Ammon's horn (tissue), 1 donor: ENCODE data around the gene FUT6.
"Not testable (repeated sequence)": the region's sequence is repeated elsewhere in the genome, so short reads cannot be mapped to it uniquely, and the experiment has no call there.

Source experiments
- DNase-seq: peaks from one replicate; pipeline ENCODE4 v3.0.0-alpha.2; 2016; ENCODE audit warnings: low spot score

FUT6 gene, protein sequence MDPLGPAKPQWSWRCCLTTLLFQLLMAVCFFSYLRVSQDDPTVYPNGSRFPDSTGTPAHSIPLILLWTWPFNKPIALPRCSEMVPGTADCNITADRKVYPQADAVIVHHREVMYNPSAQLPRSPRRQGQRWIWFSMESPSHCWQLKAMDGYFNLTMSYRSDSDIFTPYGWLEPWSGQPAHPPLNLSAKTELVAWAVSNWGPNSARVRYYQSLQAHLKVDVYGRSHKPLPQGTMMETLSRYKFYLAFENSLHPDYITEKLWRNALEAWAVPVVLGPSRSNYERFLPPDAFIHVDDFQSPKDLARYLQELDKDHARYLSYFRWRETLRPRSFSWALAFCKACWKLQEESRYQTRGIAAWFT

DNA sequence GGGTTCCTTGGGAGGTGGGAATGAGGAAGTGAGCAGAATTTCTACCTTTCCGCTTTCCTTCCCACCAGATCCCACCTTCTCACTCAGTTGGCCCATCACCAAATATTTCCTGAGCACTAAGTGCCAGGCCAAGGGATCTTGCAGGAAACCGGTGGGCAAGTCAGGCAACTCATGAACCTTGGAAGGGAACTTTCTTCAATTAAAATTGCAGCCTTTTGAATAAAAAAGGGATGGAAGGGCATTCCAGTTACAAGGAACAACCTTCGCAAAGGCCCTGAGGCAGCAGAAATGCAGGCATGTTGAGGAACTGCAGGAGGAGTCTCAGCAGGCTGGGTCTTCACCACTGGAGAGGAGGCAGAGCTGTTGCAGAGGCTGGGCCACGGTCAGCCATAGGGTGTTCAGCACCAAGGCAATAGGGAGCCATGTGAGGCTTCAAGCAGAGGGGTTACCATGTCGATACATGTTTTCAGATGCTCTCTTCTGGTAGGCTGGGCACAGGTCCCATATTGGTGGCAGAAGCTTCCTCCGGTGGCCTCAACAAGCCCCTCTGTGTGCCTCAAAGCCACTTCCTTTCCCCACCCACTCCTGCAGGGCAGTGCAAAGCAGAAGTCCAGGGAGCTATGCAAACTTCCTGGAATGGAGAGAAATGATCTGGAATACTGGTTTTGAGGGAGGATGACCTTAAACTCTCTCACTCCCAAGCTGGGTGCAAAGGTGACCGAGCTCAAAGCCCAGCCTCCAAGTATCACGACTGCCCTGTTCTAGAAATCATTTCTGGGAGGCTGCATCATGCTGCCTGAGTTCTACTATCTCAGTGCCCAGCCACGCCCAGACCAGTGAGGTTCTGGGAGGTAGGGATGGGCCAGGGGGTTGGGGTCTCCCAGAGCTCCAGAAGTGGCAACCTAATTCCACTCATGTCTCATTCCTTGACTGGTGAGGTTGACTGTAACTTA is at the start of gene FUT6:
TSS of gene FUT6 (minus strand) at position 638 of the 953 bp plus-strand sequence. CDS start 7,135 bp downstream, outside the sequence.
- no peak for DNase-seq

DNA sequence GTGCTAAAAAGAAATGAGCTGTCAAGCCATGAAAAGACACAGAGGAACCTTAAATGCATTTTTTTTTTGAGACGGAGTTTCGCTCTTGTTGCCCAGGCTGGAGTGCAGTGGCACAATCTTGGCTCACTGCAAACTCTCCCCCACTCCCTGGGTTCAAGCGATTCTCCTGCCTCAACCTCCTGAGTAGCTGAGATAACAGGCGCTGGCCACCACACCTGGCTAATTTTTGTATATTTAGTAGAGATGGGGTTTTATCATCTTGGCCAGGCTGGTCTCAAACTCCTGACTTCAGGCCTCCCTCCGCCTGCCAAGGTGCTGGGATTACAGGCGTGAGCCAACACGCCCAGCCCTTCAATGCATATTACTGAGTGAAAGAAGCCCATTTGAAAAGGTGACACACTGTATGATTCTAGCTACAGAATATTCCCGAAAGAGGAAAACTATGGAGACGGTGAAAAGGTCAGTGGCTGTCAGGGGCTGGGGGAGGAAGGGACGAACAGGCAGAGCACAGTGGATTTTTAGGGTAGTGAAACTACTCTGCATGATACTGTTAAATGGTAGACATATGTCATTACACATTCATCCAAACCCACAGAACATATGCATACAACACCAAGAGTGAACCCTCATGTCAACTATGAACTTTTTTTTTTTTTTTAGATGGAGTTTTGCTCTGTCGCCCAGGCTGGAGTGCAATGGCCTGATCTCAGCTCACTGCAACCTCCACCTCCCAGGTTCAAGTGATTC is 44.7 kb upstream of the FUT6 start:
- DNase-seq = not testable (repeated sequence)

DNA sequence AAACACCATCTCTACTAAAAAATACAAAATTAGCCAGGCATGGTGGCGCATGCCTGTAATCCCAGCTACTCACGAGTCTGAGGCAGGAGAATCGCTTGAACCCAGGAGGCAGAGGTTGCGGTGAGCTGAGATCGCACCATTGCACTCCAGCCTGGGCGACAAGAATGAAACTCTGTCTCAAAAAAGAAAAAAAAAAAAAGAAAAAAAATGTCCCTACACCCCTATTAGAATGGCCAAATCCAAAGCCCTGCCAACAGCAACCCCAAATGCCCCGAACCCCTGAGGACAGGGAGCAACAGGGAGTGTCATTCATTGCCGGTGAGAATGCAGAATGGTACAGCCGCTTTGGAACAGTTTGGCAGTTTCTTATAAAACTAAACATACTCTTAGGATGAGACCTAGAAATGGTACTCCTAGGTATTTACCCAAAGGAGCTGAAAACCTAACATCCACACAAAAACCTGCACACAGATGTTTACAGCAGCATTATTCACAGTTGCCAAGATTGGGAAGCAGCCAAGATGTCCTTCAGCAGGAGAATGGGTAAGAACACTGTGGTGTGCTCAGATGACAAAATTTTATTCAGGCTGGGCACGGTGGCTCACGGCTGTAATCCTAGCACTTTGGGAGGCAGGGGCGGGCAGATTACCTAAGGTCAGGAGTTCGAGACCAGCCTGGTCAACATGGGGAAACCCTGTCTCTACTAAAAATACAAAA is 43.8 kb upstream of the FUT6 start:
- DNase-seq = not testable (repeated sequence)

DNA sequence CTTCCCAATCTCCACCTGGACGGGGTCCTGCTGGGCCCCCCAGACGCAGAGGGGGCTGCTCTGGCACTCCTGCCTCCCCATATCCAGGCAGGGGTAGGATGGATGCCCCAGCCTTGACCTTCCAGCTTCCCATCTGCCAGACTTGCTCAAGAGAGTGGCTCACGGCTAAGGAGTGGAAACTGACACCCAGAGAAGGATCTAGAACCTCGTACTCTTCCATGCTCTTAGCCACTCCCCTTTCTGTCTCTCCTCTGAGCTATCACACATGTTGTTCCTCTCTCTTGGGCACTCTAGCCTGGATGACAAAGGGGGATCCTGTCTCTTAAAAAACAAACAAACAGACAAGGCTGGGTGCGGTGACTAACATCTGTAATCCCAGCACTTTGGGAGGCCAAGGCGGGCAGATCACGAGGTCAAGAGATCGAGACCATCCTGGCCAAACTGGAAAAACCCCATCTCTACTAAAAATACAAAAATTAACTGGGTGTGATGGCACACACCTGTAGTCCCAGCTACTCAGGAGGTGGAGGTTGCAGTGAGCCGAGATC is 43.0 kb upstream of the FUT6 start:
- DNase-seq = no peak

DNA sequence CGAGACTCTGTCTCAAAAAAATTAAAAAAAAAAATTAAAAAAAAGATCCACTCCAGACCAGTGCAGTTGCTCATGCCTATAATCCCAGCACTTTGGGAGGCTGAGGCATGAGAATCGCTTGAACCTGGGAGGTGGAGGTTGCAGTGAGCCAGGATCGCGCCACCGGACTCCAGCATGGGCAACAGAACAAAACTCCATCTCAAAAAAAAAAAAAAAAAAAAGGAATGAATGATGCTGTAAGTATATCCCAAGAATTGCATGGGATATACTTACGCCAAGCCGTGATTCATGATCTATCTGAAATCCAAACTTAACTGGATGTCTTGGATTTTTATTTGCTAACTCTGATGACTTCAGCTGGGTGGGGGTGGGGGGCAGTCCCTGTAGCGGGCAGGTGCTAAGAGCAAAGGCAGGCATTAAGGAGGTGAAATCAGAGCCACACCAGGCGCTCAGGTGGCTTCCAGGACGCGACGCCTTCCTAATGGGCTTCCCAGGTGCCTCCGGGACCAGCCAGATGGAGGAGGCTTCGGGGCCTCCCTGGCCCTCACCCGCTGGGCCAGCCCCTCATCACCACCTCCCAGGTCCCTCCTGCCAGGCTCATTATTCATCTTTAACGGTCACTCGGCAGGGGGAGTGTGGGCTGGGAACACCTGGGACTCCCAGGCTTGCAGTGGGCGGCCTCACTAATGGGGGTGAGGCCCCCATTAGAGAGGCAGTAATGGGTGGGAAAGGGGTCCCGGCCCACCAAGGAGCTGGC is 42.2 kb upstream of the FUT6 start:
- no peak for DNase-seq

DNA sequence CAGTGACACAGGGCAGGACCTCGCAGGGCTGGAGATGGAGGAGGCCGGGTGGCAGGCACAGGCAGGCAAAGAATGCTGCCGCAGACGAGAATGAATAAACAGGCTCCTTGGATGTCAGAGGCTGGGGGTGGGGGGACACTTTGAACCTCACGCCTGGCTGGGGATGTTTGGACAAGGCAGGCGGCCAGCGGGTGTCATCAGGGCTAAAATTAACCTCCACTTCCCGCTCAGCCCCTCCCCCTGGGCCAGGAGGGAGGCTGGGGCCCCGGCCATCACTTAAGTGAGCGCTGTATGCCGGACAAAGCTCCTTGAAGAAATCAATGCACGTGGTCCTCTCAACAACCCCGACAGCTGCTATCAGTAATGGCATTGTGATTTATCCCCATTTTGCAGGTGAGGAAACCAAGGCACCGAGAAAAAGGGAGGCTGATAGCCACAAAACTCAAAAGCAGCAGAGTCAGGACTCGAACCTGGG is 41.1 kb upstream of the FUT6 start:
- no peak for DNase-seq

DNA sequence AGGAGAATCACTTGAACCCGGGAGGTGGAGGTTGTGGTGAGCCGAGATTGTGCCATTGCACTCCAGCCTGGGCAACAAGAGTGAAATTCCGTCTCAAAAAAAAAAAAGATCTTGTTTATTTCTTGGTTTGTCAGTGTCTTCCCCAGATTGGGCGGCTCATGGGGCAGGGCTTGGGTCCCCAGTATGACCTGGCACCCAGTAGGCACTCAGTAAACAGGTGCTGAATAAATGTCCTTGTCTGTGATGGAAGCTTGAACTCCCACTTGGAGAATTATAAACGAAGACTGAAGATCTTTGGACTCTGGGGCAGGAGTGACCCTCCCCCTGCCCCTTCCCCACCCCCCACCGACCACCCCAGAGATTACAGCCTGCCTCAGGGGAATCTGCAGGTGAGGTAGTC is 40.7 kb upstream of the FUT6 start:
- no peak for DNase-seq

DNA sequence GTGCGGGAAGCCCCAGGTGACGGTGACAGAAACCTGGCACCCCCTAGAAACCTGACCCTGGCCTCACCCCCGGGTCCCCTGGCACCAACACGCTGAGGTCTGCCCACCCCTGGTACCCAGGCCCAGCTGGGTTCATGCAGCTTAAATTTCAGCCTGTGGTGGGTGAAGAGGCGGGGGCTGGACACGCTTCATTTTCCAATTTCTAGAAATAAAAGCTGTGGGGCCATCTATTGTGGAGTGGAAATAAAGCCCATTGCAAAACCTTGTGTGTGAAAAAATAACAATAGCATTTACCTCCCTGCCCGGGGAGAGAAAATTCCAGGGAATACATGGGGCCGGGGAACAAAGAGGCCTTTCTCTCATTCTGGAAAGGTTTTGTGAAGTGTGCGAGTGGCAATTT is 38.4 kb upstream of the FUT6 start:
- no peak for DNase-seq

DNA sequence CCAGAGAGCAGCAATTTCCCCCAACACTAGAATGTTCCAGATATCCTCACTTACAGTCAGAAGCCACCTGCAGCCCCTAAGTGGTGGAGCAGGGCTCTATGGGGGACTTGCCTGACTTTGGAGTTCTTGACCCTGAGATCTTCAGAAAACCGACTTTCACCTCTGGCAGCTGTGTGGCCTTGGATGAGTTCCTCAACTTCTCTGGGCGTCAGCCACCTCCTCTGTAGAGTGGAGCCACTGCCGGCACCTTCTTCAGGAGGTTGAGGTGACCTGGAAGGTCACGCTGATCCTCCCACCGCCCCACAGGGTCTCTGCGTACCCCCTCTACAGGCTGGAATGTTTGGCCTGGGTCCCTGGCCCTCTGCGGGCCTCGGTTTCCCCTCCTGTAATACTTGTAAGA is 37.9 kb upstream of the FUT6 start:
- no peak for DNase-seq

DNA sequence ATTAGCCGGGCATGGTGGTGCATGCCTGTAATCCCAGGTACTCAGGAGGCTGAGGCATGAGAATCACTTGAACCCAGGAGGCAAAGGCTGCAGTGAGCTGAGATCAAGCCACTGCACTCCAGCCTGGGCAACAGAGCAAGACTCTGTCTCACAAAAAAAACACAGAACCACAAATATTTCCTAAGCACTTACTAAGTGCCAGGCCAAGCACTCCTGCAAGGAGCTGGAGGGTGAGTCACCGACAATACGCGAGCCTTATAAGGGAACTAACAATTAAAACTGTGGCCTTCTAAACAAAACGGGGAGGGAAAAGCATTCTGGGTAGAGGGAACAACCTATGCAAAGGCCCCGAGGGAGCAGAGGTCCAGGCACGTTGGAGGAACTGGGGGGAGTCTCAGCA is 35.0 kb upstream of the FUT6 start:
- DNase-seq = not testable (repeated sequence)

DNA sequence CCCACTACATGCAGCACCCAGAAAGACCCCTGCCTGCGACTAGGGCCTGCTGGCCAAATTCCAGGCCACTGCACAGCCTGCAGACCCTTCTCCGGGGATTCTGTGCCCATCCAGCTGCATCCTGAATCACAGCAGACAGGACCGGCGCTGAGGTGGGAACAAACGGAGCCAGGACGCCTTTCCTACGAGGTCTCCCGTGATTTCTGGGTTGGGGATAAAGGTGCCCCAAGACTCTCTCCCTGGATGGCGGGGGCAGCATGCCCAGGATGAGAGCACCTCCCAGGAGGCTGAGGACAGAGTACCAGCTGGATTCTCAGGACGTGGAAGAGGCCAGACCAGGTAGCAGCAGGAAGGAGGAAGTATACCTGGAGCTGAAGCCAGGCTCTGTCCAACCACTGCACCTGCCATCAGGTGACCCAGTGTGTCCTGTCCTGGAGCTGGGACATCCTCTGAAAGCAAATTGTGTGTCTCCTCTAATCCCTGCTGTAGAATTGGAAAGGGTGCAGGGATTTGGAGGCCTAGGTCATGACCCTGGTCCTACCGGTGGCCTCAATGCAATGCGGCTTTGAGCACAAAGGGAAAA is 34.2 kb upstream of the FUT6 start:
- no peak for DNase-seq

DNA sequence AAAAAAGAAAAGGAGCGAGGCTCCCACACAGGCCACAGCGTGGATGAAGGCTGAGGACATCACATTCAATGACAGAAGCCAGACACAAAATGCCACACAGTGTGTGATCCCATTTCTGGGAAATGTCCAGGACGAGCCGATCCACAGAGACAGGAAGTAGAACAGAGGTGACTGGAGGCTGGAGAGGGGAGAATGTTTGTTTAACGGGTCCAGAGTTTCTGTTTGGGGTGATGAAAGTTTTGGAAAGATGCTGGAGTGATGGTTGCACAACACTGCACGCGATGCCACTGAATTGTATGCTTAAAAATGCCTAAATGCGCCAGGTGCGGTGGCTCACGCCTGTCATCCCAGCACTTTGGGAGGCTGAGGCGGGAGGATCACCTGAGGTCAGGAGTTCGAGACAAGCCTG is 31.5 kb upstream of the FUT6 start:
- DNase-seq = no peak

DNA sequence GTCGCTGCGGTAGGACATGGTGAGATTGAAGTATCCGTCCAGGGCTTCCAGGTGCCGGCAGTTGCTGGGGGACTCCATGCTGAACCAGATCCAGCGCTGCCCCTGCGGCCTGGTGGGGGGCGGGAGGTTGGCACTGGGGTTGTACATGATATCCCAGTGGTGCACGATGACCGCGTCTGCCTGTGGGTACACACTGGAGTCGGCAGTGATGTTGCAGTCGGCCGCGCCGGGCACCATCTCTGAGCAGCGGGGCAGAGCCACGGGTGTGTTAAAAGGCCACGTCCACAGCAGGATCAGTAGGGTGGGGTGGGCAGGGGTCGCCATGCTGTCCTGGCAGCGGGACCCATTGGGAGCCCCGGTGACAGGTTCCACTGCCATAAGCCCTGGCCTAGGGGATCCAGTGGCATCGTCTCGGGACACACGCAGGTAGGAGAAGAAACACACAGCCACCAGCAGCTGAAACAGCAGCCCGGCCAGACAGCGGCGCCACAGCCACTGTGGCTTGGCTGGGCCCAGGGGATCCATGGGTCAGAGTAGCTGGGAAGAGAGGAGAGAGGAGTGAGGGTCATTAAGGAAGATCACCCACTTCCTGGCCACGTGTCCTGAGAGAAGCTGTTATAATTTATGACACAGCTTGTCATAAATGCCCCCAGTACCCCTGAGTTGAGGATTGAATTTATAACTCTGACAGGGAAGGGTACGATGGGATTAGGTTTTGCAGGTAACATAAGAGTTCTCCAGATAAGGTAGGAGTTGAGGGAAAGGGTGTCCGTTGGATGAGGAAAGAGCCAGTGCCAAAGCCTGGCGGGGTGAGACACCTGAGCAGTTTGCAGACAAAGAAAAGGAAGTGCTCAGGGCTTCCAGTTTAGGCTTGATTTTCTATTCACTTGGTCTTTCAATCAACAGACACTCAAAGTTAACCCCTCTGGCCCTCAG is 28.0 kb upstream of the FUT6 start:
- DNase-seq = no peak

DNA sequence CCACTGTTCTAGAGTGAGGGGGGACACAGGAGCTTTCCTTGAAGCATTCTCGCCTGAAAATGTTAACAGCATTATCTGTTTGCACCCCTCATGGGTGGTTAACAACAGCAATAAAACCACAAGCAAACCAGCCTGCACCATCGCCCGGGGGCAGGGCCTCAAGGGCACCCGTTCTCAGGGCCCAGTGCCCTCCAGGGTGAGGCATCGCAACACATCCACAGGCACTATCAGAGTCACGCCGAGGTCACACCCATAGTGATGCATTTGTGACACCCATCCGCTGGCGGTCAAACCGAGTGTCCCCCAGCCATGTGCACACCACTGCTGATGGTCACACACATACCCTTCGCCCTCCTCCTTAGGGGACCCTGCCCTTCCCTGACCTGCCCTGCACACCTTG is 26.3 kb upstream of the FUT6 start:
- DNase-seq = no peak

DNA sequence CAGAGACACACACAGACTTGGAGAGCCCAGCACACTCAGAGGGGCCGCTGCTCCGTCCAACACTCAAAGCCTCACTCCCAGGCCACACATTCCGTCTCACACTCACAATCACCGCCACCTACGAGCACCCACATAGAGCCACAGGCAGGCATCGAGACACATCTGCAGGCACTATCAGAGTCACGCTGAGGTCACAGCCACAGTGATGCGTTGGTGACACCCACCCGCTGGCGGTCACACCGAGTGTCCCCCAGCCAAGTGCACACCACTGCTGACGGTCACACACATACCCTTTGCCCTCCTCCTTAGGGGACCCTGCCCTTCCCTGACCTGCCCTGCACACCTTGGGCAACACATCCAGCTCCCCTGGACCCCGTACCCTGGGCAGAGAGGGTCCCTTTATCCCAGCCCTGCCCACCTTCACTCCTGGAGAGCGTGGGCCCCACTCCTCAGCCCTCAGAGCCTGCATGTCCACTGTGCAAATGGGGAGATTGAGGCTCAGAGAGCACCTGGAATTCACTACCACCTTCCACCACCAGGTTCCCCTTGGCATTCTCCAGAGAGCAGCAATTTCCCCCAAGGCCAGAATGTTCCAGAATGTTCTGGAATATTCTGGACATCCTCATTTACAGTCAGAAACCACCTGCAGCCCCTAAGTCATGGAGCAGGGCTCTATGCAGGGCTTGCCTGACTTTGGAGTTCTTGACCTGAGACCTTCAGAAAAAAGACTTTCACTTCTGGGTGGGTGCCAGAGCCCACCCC is 25.4 kb upstream of the FUT6 start:
- DNase-seq = no peak

DNA sequence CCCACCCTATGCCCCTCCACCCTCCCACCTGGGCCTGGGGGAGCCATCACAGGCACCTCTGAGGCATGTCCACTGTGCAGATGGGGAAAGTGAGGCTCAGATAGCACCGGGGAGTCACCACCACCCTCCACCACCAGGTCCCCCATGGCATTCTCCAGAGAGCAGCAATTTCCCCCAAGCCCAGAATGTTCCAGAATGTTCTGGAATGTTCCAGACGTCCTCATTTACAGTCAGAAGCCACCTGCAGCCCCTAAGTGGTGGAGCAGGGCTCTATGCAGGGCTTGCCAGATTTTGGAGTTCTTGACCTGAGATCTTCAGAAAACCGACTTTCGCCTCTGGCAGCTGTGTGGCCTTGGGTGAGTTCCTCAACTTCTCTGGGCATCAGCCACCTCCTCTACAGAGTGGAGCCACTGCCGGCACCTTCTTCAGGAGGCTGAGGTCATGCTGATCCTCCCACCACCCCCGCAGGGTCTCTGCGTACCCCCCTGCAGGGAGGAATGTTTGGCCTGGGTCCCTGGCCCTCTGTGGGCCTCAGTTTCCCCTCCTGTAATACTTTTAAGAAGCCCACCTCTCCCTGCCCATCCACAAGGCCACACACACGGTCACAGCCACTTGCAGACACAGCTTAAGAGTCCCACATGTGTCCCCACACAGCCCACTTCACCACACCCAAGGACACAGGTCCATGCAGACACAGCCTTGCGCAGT is 24.7 kb upstream of the FUT6 start:
- no peak for DNase-seq

DNA sequence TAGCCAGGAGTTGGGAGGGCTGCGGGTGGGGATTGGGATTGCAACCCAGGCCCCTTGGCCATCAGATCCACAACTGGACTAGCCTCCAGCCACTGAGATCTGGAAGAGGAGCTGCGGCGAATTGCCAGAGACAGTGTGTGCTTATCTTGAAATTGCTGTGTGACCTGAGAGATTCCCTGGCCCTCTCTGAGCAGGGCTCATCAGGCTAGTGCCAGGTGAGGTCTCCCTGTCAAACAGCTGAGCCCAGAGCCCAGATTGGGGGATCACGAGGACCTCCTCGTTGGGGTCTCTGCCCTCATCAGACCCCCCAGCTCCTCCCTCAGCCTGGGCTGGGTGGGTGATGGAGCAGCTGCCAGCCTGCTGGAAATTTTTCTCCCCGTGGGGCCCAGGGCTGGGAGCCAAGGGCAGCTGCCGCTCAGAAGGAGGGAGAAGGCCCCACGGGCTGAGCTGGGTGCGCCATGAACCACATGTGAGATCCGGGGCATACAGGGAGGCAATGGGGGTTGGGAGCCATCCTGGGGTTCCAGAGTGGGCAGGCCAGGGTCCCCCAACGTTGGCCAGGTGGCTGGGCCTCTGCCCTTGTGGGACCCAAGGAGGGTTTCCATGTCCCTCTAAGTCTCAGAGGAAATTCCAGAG is 23.6 kb upstream of the FUT6 start:
- no peak for DNase-seq
